CD8-positive, alpha-beta memory T cell (primary cell): Measurements from ENCODE around the gene MAP2K5. TPM values are rescaled to one million over a fixed set of nuclear protein-coding genes. Genes with fewer than 3 reads are reported as not detected.
A peak's percentile ranks its signal among the peaks of the same experiment; 100 is the strongest.

Source experiments
- CTCF ChIA-PET: fragments of 350-600 bp; sonication (Branson Sonifier 250); formaldehyde crosslinking; loops from one replicate; lab custom pipeline; 2021; ENCODE audit warnings: antibody characterized with exemption; lab: Charles Lee
- POLR2A ChIA-PET: fragments of 350-600 bp; sonication (Branson Sonifier 250); formaldehyde crosslinking; loops from one replicate; lab custom pipeline; 2021; ENCODE audit warnings: antibody characterized with exemption; lab: Charles Lee
- DNase-seq, 5 donors: peaks; one replicate each; pipeline versions ENCODE4 v3.0.0 to v3.0.0-alpha.2; 2020 to 2022; ENCODE audit warnings: mixed read lengths in 1 of 5
- H3K27ac ChIP-seq: one replicate; pipeline ENCODE4 v1.7.0; 2013; ENCODE audit warnings: low read depth, mild to moderate bottlenecking, low read length, moderate library complexity
- H3K27me3 ChIP-seq: 2 replicates; pipeline ENCODE4 v1.7.0; 2013; ENCODE audit warnings: low read length, mild to moderate bottlenecking; ENCODE audit not compliant: insufficient read depth, poor library complexity, severe bottlenecking
- H3K36me3 ChIP-seq: 2 replicates; pipeline ENCODE4 v1.7.0; 2013; ENCODE audit warnings: mild to moderate bottlenecking, low read length, moderate library complexity; ENCODE audit not compliant: insufficient read depth
- H3K4me1 ChIP-seq: 2 replicates; pipeline ENCODE4 v1.7.0; 2013; ENCODE audit warnings: mild to moderate bottlenecking, low read length, moderate library complexity; ENCODE audit not compliant: insufficient read depth
- H3K4me3 ChIP-seq: 2 replicates; pipeline ENCODE4 v1.7.0; 2013; ENCODE audit warnings: mild to moderate bottlenecking, low read length
- H3K9me3 ChIP-seq: 2 replicates; pipeline ENCODE4 v1.7.0; 2013; ENCODE audit warnings: mild to moderate bottlenecking, low read length
- H3K27ac Mint-ChIP-seq, 8 donors: one replicate each; pipeline ENCODE4 v1.8.0; 2020 to 2021; ENCODE audit warnings: mixed read lengths in 8 of 8, mild to moderate bottlenecking in 6 of 8, inconsistent platforms in 3 of 8, moderate library complexity in 3 of 8
- H3K27me3 Mint-ChIP-seq, 2 donors: one replicate each; pipeline ENCODE4 v1.8.0; 2020 to 2021; ENCODE audit warnings: mixed read lengths in 2 of 2, mild to moderate bottlenecking in 1 of 2, moderate library complexity in 1 of 2
- H3K36me3 Mint-ChIP-seq, 3 donors: one replicate each; pipeline ENCODE4 v1.8.0; 2020 to 2021; ENCODE audit warnings: mixed read lengths in 3 of 3, inconsistent platforms in 1 of 3, mild to moderate bottlenecking in 1 of 3
- H3K4me1 Mint-ChIP-seq, 3 donors: one replicate each; pipeline ENCODE4 v1.8.0; 2020 to 2021; ENCODE audit warnings: mixed read lengths in 3 of 3, inconsistent platforms in 1 of 3, mild to moderate bottlenecking in 1 of 3
- H3K4me3 Mint-ChIP-seq, 7 donors: one replicate each; pipeline ENCODE4 v1.8.0; 2020 to 2021; ENCODE audit warnings: mixed read lengths in 7 of 7, mild to moderate bottlenecking in 6 of 7, moderate library complexity in 4 of 7, inconsistent platforms in 2 of 7
- H3K9me3 Mint-ChIP-seq, 5 donors: one replicate each; pipeline ENCODE4 v1.8.0; 2020 to 2022; ENCODE audit warnings: mixed read lengths in 5 of 5, mild to moderate bottlenecking in 3 of 5, moderate library complexity in 2 of 5, inconsistent platforms in 1 of 5
- polyA plus RNA-seq: library from polyadenylated mRNA; unstranded; fragments of 300-500 nt; fragmentation: Illumina TruSeq; gene quantifications from one replicate; pipeline ENCODE4 v1.2.3, GENCODE V29; 2021
- total RNA-seq, 2 experiments: library from RNA; stranded (reverse); gene quantifications; one replicate each; pipeline ENCODE4 v1.2.3, GENCODE V29; 2021

Gene MAP2K5
- total and polyA plus RNA-seq, 3 experiments from 2014 or later: 20.0 to 21.4 (median 20.1) TPM

DNA sequence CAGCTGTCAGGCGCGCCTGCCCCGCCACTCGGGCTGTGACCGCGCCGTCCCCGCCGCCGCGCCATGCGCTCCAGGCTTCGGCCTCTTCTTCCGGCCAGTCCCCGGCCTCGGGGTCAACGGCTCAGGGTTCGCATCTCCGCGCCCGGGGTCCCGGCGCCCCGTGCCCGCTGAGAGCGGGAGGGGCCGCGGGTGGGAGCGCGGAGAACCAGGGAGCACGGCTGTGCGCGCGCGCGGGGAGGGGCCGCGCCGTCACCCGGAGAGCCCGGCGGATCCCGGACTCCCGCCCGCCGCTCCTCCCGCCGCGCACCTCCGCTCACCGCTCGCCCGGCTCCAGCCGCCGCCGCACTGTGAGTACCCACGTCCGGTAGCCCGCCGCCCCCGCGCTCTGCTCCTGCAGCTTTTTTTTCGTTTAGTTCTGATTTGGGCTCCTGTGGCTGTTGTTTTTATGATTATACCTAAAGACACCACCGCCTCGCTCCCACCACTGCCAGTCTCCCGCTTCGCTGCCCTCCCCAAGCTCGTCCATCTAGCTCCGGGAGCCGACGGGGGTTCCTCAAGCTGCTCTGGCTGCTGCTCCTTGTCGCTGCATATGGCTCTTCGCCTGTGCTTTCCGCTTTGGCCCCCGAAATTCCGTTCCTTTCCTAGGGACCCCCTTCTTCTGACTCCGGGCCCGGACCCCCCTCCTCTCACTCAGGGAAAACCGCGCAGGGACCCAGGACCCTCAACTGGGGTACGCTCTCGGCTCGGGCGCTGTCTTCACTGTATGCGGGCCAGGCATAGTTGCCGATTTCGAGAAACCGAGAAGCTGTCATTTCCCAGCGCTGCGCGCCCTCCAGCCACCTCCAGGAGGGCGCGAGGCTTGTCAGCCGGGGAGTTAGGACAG is 281.1 kb downstream of the MAP2K5 start:
- peaks cover 18% of the 10 kb centered on the region for H3K4me1 ChIP-seq
- ChIA-PET POLR2A (interaction anchor here (0.6 kb wide), 1 partner anchor 13 kb away, joined by 3 read pairs; no protein-coding TSS in a partner anchor), CTCF (interaction anchor here (0.6 to 1.9 kb wide), 2 partner anchors 13 to 44 kb away, joined by 3 to 6 read pairs; no protein-coding TSS in a partner anchor)
- Mint-ChIP-seq H3K4me1 (peaks cover 32 to 64% (median 41%) of the 10 kb centered on the region in 3 donors), H3K27me3 (peaks cover 62 to 73% of the 10 kb centered on the region in 2 donors), H3K4me3 (peak overlapping the region; percentile 77 to 86 (median 83)), H3K9me3 (peaks cover 0 to 2% (median 0%) of the 10 kb centered on the region in 5 donors), H3K36me3 (no peaks in the 10 kb centered on the region), H3K27ac (peak overlapping the region in 3 of 8 donors; percentile 35 to 84 (median 61))
- H3K27me3 ChIP-seq: peaks cover 50% of the 10 kb centered on the region
- no peaks in the 10 kb centered on the region for H3K9me3 ChIP-seq
- no peak for DNase-seq
- no peak overlapping the region for H3K27ac ChIP-seq
- no peak overlapping the region for H3K4me3 ChIP-seq
- no peaks in the 10 kb centered on the region for H3K36me3 ChIP-seq

DNA sequence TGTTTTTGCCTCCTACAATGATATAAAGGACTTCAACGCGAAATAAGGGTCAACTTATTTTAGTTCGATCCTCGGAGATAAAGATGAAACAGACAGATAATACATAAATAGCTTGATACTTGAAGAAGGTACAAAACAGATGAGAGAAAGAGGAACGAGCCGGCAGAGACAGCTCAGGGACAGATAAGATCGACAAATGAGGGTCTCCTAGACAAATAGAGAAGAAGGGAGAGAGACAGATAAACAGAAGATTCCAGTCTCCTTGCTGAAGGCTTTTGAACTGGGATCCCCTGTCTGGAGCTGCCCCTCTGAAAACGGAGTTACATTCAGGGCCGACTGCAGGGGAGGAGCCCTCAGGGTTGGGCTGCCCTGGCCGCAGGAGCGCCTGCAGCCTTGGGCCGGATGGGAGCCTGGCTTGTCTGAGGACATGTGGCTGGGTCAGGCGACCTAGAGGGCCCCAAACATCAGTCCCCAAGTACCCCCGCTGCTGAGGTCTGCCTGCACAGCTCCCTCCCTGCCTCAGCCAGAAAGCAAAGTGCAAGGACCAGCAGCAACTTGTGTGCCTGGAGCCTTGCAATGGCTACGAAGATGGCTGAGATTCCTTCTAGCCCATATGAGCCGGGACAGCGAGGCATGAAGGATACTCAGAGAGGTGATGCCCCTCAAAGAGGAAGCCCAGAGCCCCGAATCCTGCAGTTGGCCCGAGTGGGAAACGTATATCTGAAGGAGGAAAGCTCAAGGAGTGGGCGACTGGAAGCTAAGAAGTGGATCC is 281.9 kb downstream of the MAP2K5 start:
- H3K36me3 Mint-ChIP-seq: no peaks in the 10 kb centered on the region
- CTCF ChIA-PET: interaction anchor here (0.6 to 1.9 kb wide), 3 partner anchors 12 to 45 kb away, joined by 3 to 6 read pairs (median 3); no protein-coding TSS in a partner anchor
- no peak for DNase-seq
- H3K4me3 ChIP-seq: no peak overlapping the region
- H3K36me3 ChIP-seq: no peaks in the 10 kb centered on the region
- H3K27ac Mint-ChIP-seq: peak overlapping the region in 3 of 8 donors; percentile 7 to 84 (median 8)
- peaks cover 66 to 77% of the 10 kb centered on the region in 2 donors for H3K27me3 Mint-ChIP-seq
- peaks cover 51% of the 10 kb centered on the region for H3K27me3 ChIP-seq
- POLR2A ChIA-PET: interaction anchor here (0.6 kb wide), 1 partner anchor 12 kb away, joined by 3 read pairs; no protein-coding TSS in a partner anchor
- peaks cover 21% of the 10 kb centered on the region for H3K4me1 ChIP-seq
- peak overlapping the region; percentile 77 to 86 (median 83) for H3K4me3 Mint-ChIP-seq
- H3K4me1 Mint-ChIP-seq: peaks cover 38 to 72% (median 49%) of the 10 kb centered on the region in 3 donors
- H3K9me3 Mint-ChIP-seq: peaks cover 0 to 2% (median 0%) of the 10 kb centered on the region in 5 donors
- no peaks in the 10 kb centered on the region for H3K9me3 ChIP-seq
- no peak overlapping the region for H3K27ac ChIP-seq

- no peaks in the 10 kb centered on the region for H3K9me3 ChIP-seq
Observed at GRCh38 chr15:67824976-67825880, 282.7 kb downstream of the MAP2K5 start, which contains the start of gene SKOR1. SKOR1 (plus strand) TSS chr15:67825509; CDS start chr15:67825603, 94 bp downstream.

GRCh38 chr15:67825881-67826716 is 283.6 kb downstream of the MAP2K5 start:
- H3K36me3 Mint-ChIP-seq: no peaks in the 10 kb centered on the region
- Histone ChIP-seq H3K27ac (no peak overlapping the region), H3K36me3 (no peaks in the 10 kb centered on the region), H3K9me3 (no peaks in the 10 kb centered on the region), H3K27me3 (peaks cover 51% of the 10 kb centered on the region), H3K4me1 (peaks cover 27% of the 10 kb centered on the region), H3K4me3 (no peak overlapping the region)
- H3K27ac Mint-ChIP-seq: peak overlapping the region in 2 of 8 donors; percentile 64 to 75
- H3K4me1 Mint-ChIP-seq: peaks cover 40 to 75% (median 60%) of the 10 kb centered on the region in 3 donors
- H3K9me3 Mint-ChIP-seq: peaks cover 0 to 2% (median 0%) of the 10 kb centered on the region in 5 donors
- H3K27me3 Mint-ChIP-seq: peaks cover 61 to 74% of the 10 kb centered on the region in 2 donors
- peak overlapping the region in 6 of 7 donors; percentile 51 to 72 (median 56) for H3K4me3 Mint-ChIP-seq
- DNase-seq: no peak
- CTCF ChIA-PET: interaction anchor here (0.6 kb wide), 1 partner anchor 43 kb away, joined by 3 read pairs; no protein-coding TSS in a partner anchor
- POLR2A ChIA-PET: interaction anchor here (1.3 kb wide), 1 partner anchor 41 kb away, joined by 5 read pairs; no protein-coding TSS in a partner anchor

More at GRCh38 chr15:67824976-67825880, 282.7 kb downstream of the MAP2K5 start, which contains the start of gene SKOR1:
- H3K27ac ChIP-seq: no peak within 1 kb of the TSS
- Mint-ChIP-seq H3K27ac (peak within 1 kb of the TSS in 2 of 8 donors; percentile 75 to 84), H3K4me3 (peak within 1 kb of the TSS in 6 of 7 donors; percentile 55 to 86 (median 70)), H3K4me1 (peaks cover 42 to 78% (median 55%) of the 10 kb centered on the region in 3 donors), H3K36me3 (no peaks in the 10 kb centered on the region), H3K27me3 (peaks cover 61 to 74% of the 10 kb centered on the region in 2 donors), H3K9me3 (peaks cover 0 to 2% (median 0%) of the 10 kb centered on the region in 5 donors)
- peaks cover 25% of the 10 kb centered on the region for H3K4me1 ChIP-seq
- ChIA-PET CTCF (interaction anchor here (0.8 to 1.9 kb wide), 2 partner anchors 11 to 15 kb away, joined by 3 to 6 read pairs; no protein-coding TSS in a partner anchor), POLR2A (interaction anchor here (1.3 kb wide), 1 partner anchor 41 kb away, joined by 5 read pairs; no protein-coding TSS in a partner anchor)
- H3K4me3 ChIP-seq: no peak within 1 kb of the TSS
- DNase-seq: no peak
- H3K27me3 ChIP-seq: peaks cover 49% of the 10 kb centered on the region
- H3K36me3 ChIP-seq: no peaks in the 10 kb centered on the region

DNA sequence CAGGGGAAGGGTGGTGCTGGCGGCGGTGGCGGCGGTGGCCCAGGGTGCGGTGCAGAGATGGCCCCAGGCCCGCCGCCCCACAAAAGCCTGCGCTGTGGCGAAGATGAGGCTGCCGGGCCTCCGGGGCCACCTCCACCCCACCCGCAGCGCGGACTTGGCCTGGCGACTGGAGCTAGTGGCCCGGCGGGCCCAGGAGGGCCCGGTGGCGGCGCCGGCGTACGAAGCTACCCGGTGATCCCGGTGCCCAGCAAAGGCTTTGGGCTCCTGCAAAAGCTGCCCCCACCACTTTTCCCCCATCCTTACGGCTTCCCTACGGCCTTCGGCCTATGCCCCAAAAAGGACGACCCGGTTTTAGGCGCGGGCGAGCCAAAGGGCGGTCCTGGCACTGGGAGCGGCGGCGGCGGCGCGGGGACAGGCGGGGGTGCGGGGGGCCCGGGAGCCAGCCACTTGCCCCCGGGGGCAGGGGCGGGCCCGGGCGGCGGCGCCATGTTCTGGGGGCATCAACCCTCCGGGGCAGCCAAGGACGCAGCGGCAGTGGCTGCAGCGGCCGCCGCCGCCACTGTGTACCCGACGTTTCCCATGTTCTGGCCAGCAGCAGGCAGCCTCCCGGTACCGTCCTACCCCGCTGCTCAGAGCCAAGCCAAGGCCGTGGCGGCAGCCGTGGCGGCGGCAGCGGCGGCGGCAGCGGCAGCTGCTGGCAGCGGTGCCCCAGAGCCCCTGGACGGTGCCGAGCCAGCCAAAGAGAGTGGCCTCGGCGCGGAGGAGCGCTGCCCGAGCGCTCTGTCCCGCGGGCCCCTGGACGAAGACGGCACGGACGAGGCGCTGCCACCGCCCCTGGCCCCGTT is 284.4 kb downstream of the MAP2K5 start:
- H3K4me1 ChIP-seq: peaks cover 27% of the 10 kb centered on the region

More for the DNA sequence above, 284.4 kb downstream of the MAP2K5 start:
- H3K4me3 ChIP-seq: no peak overlapping the region
- H3K27me3 Mint-ChIP-seq: peaks cover 59 to 74% of the 10 kb centered on the region in 2 donors
- no peak overlapping the region for H3K27ac ChIP-seq
- DNase-seq: no peak
- peaks cover 52% of the 10 kb centered on the region for H3K27me3 ChIP-seq
- ChIA-PET CTCF (interaction anchor here (1.4 kb wide), 1 partner anchor 9 kb away, joined by 6 read pairs; no protein-coding TSS in a partner anchor), POLR2A (interaction anchor here (1.3 kb wide), 1 partner anchor 42 kb away, joined by 5 read pairs; no protein-coding TSS in a partner anchor)
- peaks cover 34 to 70% (median 52%) of the 10 kb centered on the region in 3 donors for H3K4me1 Mint-ChIP-seq
- peaks cover 0 to 2% (median 0%) of the 10 kb centered on the region in 5 donors for H3K9me3 Mint-ChIP-seq
- no peaks in the 10 kb centered on the region for H3K36me3 ChIP-seq
- no peaks in the 10 kb centered on the region for H3K36me3 Mint-ChIP-seq
- H3K4me3 Mint-ChIP-seq: no peak overlapping the region
- H3K9me3 ChIP-seq: no peaks in the 10 kb centered on the region
- H3K27ac Mint-ChIP-seq: no peak overlapping the region
